Measurements from ENCODE around the gene ABCA10. TPM values are rescaled to one million over a fixed set of nuclear protein-coding genes. Genes with fewer than 3 reads are reported as not detected.

Gene ABCA10
- total RNA-seq, 1 experiment from 2014 or later, result not detected

GRCh38 chr17:69179227-69179952 is 49.2 kb downstream of the ABCA10 start:
- peaks cover 4% of the 10 kb centered on the region; the same call in 1 of the 2 replicates for H3K9me2 ChIP-seq (ENCODE audit: insufficient read depth)
- H3F3A ChIP-seq (ENCODE audit: insufficient read depth, low read depth), result no peaks in the 10 kb centered on the region
- ChIA-PET CTCF (no interaction called here), POLR2A (ENCODE audit: unreplicated experiment) (no interaction called here)
- H3K9me3 ChIP-seq (ENCODE audit: insufficient read depth, low read depth), result no peaks in the 10 kb centered on the region; the same call in 1 of the 2 replicates
- BruUV-seq (replicated peaks), result no TSS peak
- H3K27me3 ChIP-seq (ENCODE audit: insufficient read depth, low read depth), result no peaks in the 10 kb centered on the region
- no peaks in the 10 kb centered on the region for H4K20me1 ChIP-seq (ENCODE audit: insufficient read depth)
- H3K4me3 ChIP-seq, result no peak overlapping the region
- H2AFZ ChIP-seq, result peak overlapping the region; percentile 47; the same call in 1 of the 2 replicates
- H3K27ac ChIP-seq, result no peak overlapping the region
- H3K79me2 ChIP-seq (ENCODE audit: low read depth), result no peaks in the 10 kb centered on the region
- TF ChIP-seq CTCF (conservative IDR thresholded peaks at IDR 0.05) (no peak), EZH2 (IDR thresholded peaks at IDR 0.05; ENCODE audit: low read depth) (no peak)
- DNase-seq, result peak in 1 of 2 experiments; percentile 18
- no peak overlapping the region for H3K4me2 ChIP-seq
- H3K36me3 ChIP-seq (ENCODE audit: low read depth), result no peaks in the 10 kb centered on the region
- H3K4me1 ChIP-seq (replicated peaks; ENCODE audit: insufficient read depth), result peaks cover 14% of the 10 kb centered on the region
- intact Hi-C loops (cut with micrococcal nuclease; ENCODE audit: unreplicated experiment), result no loop called here

- ChIA-PET CTCF (no interaction called here), POLR2A (ENCODE audit: unreplicated experiment) (interaction anchor here (0.6 kb wide), 1 partner anchor 68 kb away, joined by 3 read pairs; no protein-coding TSS in a partner anchor)
- no TSS peak for BruUV-seq (replicated peaks)
- no peaks in the 10 kb centered on the region; the same call in 1 of the 2 replicates for H3K9me3 ChIP-seq (ENCODE audit: insufficient read depth, low read depth)
- no peaks in the 10 kb centered on the region for H3K79me2 ChIP-seq (ENCODE audit: low read depth)
- no peak overlapping the region for H3K4me2 ChIP-seq
- H3K4me3 ChIP-seq, result no peak overlapping the region
- peaks cover 14% of the 10 kb centered on the region for H3K4me1 ChIP-seq (replicated peaks; ENCODE audit: insufficient read depth)
- peak overlapping the region; percentile 77; the same call in 1 of the 2 replicates for H3K27ac ChIP-seq
- H3K9me2 ChIP-seq (ENCODE audit: insufficient read depth), result no peaks in the 10 kb centered on the region
- no peak for DNase-seq
- no peaks in the 10 kb centered on the region for H3K27me3 ChIP-seq (ENCODE audit: insufficient read depth, low read depth)
- H4K20me1 ChIP-seq (ENCODE audit: insufficient read depth), result no peaks in the 10 kb centered on the region
- peak overlapping the region; percentile 76 for H2AFZ ChIP-seq
- intact Hi-C loops (cut with micrococcal nuclease; ENCODE audit: unreplicated experiment), result no loop called here
- no peak for TF ChIP-seq CTCF (conservative IDR thresholded peaks at IDR 0.05)
- TF ChIP-seq EZH2 (IDR thresholded peaks at IDR 0.05; ENCODE audit: low read depth), result no peak
- H3F3A ChIP-seq (ENCODE audit: insufficient read depth, low read depth), result no peaks in the 10 kb centered on the region
- H3K36me3 ChIP-seq (ENCODE audit: low read depth), result no peaks in the 10 kb centered on the region
These were observed 52.2 kb downstream of the ABCA10 start for GRCh38 chr17:69176457-69176795.

GRCh38 chr17:69175625-69176456 is 52.8 kb downstream of the ABCA10 start:
- H4K20me1 ChIP-seq (ENCODE audit: insufficient read depth), result no peaks in the 10 kb centered on the region
- peak overlapping the region; percentile 41 for H3K4me2 ChIP-seq
- TF ChIP-seq CTCF (conservative IDR thresholded peaks at IDR 0.05) (no peak), EZH2 (IDR thresholded peaks at IDR 0.05; ENCODE audit: low read depth) (no peak)
- H3F3A ChIP-seq (ENCODE audit: insufficient read depth, low read depth), result no peaks in the 10 kb centered on the region
- H3K79me2 ChIP-seq (ENCODE audit: low read depth), result no peaks in the 10 kb centered on the region
- peak; percentile 6 to 70 for DNase-seq
- CTCF ChIA-PET, result no interaction called here
- intact Hi-C loops (cut with micrococcal nuclease; ENCODE audit: unreplicated experiment), result no loop called here
- H3K27me3 ChIP-seq (ENCODE audit: insufficient read depth, low read depth), result no peaks in the 10 kb centered on the region
- peak overlapping the region; percentile 77 for H3K27ac ChIP-seq
- no peak overlapping the region for H3K4me3 ChIP-seq
- BruUV-seq (replicated peaks), result no TSS peak
- no peaks in the 10 kb centered on the region for H3K36me3 ChIP-seq (ENCODE audit: low read depth)
- POLR2A ChIA-PET (ENCODE audit: unreplicated experiment), result interaction anchor here (0.6 kb wide), 1 partner anchor 68 kb away, joined by 3 read pairs; no protein-coding TSS in a partner anchor
- H2AFZ ChIP-seq, result peak overlapping the region; percentile 76
- H3K9me2 ChIP-seq (ENCODE audit: insufficient read depth), result no peaks in the 10 kb centered on the region
- H3K9me3 ChIP-seq (ENCODE audit: insufficient read depth, low read depth), result no peaks in the 10 kb centered on the region; the same call in 1 of the 2 replicates
- H3K4me1 ChIP-seq (replicated peaks; ENCODE audit: insufficient read depth), result peaks cover 14% of the 10 kb centered on the region
